MM.1S (cell line): ENCODE data around the gene PLBD1.

Source experiments
- DNase-seq: peaks from one replicate; pipeline ENCODE4 v3.0.0-alpha.2; 2015
- H2AFZ ChIP-seq: fragments of 300-600 bp; sonication (generic); 2 replicates; pipeline ENCODE4 v1.6.0; 2016; ENCODE audit warnings: antibody characterized with exemption, low read length
- H3F3A ChIP-seq: fragments of 300-600 bp; sonication (generic); 2 replicates; pipeline ENCODE4 v1.6.1; 2016; ENCODE audit warnings: mild to moderate bottlenecking, antibody characterized with exemption, low read length, moderate library complexity, mixed read lengths; ENCODE audit not compliant: insufficient read depth
- H3K27ac ChIP-seq: fragments of 300-600 bp; sonication (generic); 2 replicates; pipeline ENCODE4 v1.5.1; 2016; ENCODE audit warnings: mild to moderate bottlenecking, low read length
- H3K27me3 ChIP-seq: fragments of 300-600 bp; sonication (generic); replicated peaks from 2 replicates; pipeline ENCODE4 v1.6.0; 2016; ENCODE audit warnings: low read length; ENCODE audit not compliant: insufficient read depth
- H3K36me3 ChIP-seq: fragments of 300-600 bp; sonication (generic); replicated peaks from 2 replicates; pipeline ENCODE4 v1.6.1; 2016; ENCODE audit warnings: mild to moderate bottlenecking, low read length, mixed read lengths; ENCODE audit not compliant: insufficient read depth
- H3K4me1 ChIP-seq: fragments of 300-600 bp; sonication (generic); 2 replicates; pipeline ENCODE4 v1.6.1; 2016; ENCODE audit warnings: low read length, mixed read lengths
- H3K4me2 ChIP-seq: fragments of 300-600 bp; sonication (generic); 2 replicates; pipeline ENCODE4 v1.6.0; 2016; ENCODE audit warnings: low read depth, low read length
- H3K4me3 ChIP-seq: fragments of 300-600 bp; sonication (generic); 2 replicates; pipeline ENCODE4 v1.5.1; 2016; ENCODE audit warnings: low read length, mixed read lengths
- H3K79me2 ChIP-seq: fragments of 300-600 bp; sonication (generic); 2 replicates; pipeline ENCODE4 v1.6.1; 2016; ENCODE audit warnings: mixed run types, low read length, mixed read lengths
- H3K9ac ChIP-seq: fragments of 300-600 bp; sonication (generic); 2 replicates; pipeline ENCODE4 v1.6.1; 2016; ENCODE audit warnings: low read length, mixed read lengths
- H3K9me2 ChIP-seq: fragments of 300-600 bp; sonication (generic); replicated peaks from 2 replicates; pipeline ENCODE4 v1.6.1; 2016; ENCODE audit warnings: mild to moderate bottlenecking, low read length, mixed read lengths; ENCODE audit not compliant: insufficient read depth
- H3K9me3 ChIP-seq: fragments of 300-600 bp; sonication (generic); replicated peaks from 2 replicates; pipeline ENCODE4 v1.6.1; 2016; ENCODE audit warnings: mild to moderate bottlenecking, low read length, mixed read lengths; ENCODE audit not compliant: insufficient read depth
- H4K20me1 ChIP-seq: fragments of 300-600 bp; sonication (generic); 2 replicates; pipeline ENCODE4 v1.6.1; 2016; ENCODE audit warnings: mild to moderate bottlenecking, low read length, moderate library complexity, mixed read lengths; ENCODE audit not compliant: insufficient read depth
- CTCF ChIP-seq: fragments of 300-600 bp; sonication (generic); IDR thresholded peaks from 2 replicates; pipeline ENCODE4 v1.5.1; 2016; ENCODE audit warnings: antibody characterized with exemption, low read length, mixed read lengths
- EZH2 ChIP-seq: fragments of 300-600 bp; sonication (generic); optimal IDR thresholded peaks from 2 replicates; pipeline ENCODE3; 2017; ENCODE audit warnings: low read depth, mild to moderate bottlenecking, antibody characterized with exemption, low read length, mixed read lengths
- EZH2phosphoT487 ChIP-seq: fragments of 300-600 bp; sonication (generic); IDR thresholded peaks from 2 replicates; pipeline ENCODE4 v1.6.1; 2018; ENCODE audit warnings: antibody characterized with exemption, low read length

Gene PLBD1

GRCh38 chr12:14578646-14579045, 11.0 kb upstream of the PLBD1 start:
- Histone ChIP-seq H3K4me3 (no peak overlapping the region), H3K9ac (no peak overlapping the region), H2AFZ (no peak overlapping the region), H3K4me2 (no peak overlapping the region), H3K9me3 (no peaks in the 10 kb centered on the region), H3K79me2 (no peaks in the 10 kb centered on the region), H3F3A (no peaks in the 10 kb centered on the region), H3K27ac (no peak overlapping the region), H4K20me1 (no peaks in the 10 kb centered on the region), H3K36me3 (no peaks in the 10 kb centered on the region), H3K9me2 (no peaks in the 10 kb centered on the region), H3K27me3 (no peaks in the 10 kb centered on the region), H3K4me1 (no peaks in the 10 kb centered on the region)
- no peak for DNase-seq
- no peak for TF ChIP-seq EZH2phosphoT487
- no peak for TF ChIP-seq CTCF
- no peak for TF ChIP-seq EZH2

GRCh38 chr12:14577344-14577743, 9.7 kb upstream of the PLBD1 start:
- H3K4me3 ChIP-seq = no peak overlapping the region

GRCh38 chr12:14576896-14577295, 9.2 kb upstream of the PLBD1 start:
- Histone ChIP-seq H2AFZ (no peak overlapping the region), H3K9ac (no peak overlapping the region), H3K4me2 (no peak overlapping the region), H4K20me1 (no peaks in the 10 kb centered on the region), H3K4me3 (no peak overlapping the region), H3K27me3 (no peaks in the 10 kb centered on the region), H3F3A (no peaks in the 10 kb centered on the region), H3K4me1 (no peaks in the 10 kb centered on the region), H3K9me2 (no peaks in the 10 kb centered on the region), H3K79me2 (no peaks in the 10 kb centered on the region), H3K27ac (no peak overlapping the region), H3K9me3 (no peaks in the 10 kb centered on the region), H3K36me3 (no peaks in the 10 kb centered on the region)
- no peak for TF ChIP-seq EZH2
- no peak for TF ChIP-seq CTCF
- TF ChIP-seq EZH2phosphoT487 = no peak
- DNase-seq = no peak

More at GRCh38 chr12:14577344-14577743, 9.7 kb upstream of the PLBD1 start:
- H3K4me1 ChIP-seq = no peaks in the 10 kb centered on the region
- H2AFZ ChIP-seq = no peak overlapping the region
- no peak overlapping the region for H3K4me2 ChIP-seq
- H3K36me3 ChIP-seq = no peaks in the 10 kb centered on the region
- H3K27ac ChIP-seq = no peak overlapping the region
- H3K9me2 ChIP-seq = no peaks in the 10 kb centered on the region
- H3K9me3 ChIP-seq = no peaks in the 10 kb centered on the region
- no peaks in the 10 kb centered on the region for H4K20me1 ChIP-seq
- no peaks in the 10 kb centered on the region for H3K79me2 ChIP-seq
- no peaks in the 10 kb centered on the region for H3K27me3 ChIP-seq
- H3F3A ChIP-seq = no peaks in the 10 kb centered on the region
- no peak for DNase-seq
- H3K9ac ChIP-seq = no peak overlapping the region
- TF ChIP-seq CTCF = no peak
